ENCODE data around the gene TTC4.

DNA sequence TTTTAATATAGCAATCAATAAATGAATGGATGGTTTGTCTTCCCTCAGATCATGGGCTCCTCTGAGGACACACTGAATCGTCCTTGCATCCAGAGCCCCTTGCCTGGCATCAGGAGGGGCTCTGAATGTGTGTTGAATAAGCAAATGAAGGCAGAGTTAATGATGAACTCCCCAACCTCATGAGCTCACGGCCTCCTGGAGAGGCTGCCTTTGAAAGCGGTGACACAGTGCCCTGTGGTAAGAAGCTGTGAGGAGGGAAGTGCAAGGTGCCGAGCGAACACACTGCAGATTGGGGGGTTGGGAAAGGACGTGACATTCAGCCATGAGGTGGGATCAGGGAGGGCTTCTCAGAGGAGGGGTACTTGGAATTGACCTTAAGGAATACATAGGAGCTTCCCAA lies 51.9 kb downstream of the TTC4 start:
- TF ChIP-seq, protein P1, sequence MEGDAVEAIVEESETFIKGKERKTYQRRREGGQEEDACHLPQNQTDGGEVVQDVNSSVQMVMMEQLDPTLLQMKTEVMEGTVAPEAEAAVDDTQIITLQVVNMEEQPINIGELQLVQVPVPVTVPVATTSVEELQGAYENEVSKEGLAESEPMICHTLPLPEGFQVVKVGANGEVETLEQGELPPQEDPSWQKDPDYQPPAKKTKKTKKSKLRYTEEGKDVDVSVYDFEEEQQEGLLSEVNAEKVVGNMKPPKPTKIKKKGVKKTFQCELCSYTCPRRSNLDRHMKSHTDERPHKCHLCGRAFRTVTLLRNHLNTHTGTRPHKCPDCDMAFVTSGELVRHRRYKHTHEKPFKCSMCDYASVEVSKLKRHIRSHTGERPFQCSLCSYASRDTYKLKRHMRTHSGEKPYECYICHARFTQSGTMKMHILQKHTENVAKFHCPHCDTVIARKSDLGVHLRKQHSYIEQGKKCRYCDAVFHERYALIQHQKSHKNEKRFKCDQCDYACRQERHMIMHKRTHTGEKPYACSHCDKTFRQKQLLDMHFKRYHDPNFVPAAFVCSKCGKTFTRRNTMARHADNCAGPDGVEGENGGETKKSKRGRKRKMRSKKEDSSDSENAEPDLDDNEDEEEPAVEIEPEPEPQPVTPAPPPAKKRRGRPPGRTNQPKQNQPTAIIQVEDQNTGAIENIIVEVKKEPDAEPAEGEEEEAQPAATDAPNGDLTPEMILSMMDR (IDR thresholded peaks at IDR 0.05 in 8 of 11, conservative IDR thresholded peaks at IDR 0.05 in 3 of 11), result no peak
- TF ChIP-seq POLR2AphosphoS5 (IDR thresholded peaks at IDR 0.05), result no peak

Measured in spleen (tissue), 7 donors.